H1 (cell line): ENCODE data around the gene DDX56.
"Not testable (repeated sequence)": the region's sequence is repeated elsewhere in the genome, so short reads cannot be mapped to it uniquely, and the experiment has no call there.

ENCODE experiments used
- BRCA1 ChIP-seq: IDR thresholded peaks from 2 replicates; pipeline ENCODE4 v1.6.1; 2012; ENCODE audit warnings: low read depth, low read length, improper control_type of control experiment
- CBX5 ChIP-seq: fragments of 300-800, 300-1000 bp; sonication (generic); IDR thresholded peaks from 2 replicates; pipeline ENCODE4 v1.7.1; 2016; ENCODE audit warnings: antibody characterized with exemption, low read length, low read depth
- POLR2AphosphoS5 ChIP-seq: IDR thresholded peaks from 2 replicates; pipeline ENCODE4 v1.6.1; 2011; ENCODE audit warnings: low read depth, low read length
- RAD21 ChIP-seq, 2 experiments: IDR thresholded peaks in 1 of 2; conservative IDR thresholded peaks in 1 of 2; 2 replicates each; pipeline ENCODE4 v1.6.1; 2011; ENCODE audit warnings: low read depth in 2 of 2, low read length in 2 of 2, improper control_type of control experiment in 1 of 2, inconsistent platforms in 1 of 2, mild to moderate bottlenecking in 1 of 2, moderate library complexity in 1 of 2
- TF ChIP-seq, protein P1 (sequence below): IDR thresholded peaks from 2 replicates; pipeline ENCODE4 v1.6.1; 2011; ENCODE audit warnings: low read length, improper control_type of control experiment
- TF ChIP-seq, protein P2 (sequence below): IDR thresholded peaks from 2 replicates; pipeline ENCODE4 v1.6.1; 2012; ENCODE audit warnings: inconsistent platforms

DNA sequence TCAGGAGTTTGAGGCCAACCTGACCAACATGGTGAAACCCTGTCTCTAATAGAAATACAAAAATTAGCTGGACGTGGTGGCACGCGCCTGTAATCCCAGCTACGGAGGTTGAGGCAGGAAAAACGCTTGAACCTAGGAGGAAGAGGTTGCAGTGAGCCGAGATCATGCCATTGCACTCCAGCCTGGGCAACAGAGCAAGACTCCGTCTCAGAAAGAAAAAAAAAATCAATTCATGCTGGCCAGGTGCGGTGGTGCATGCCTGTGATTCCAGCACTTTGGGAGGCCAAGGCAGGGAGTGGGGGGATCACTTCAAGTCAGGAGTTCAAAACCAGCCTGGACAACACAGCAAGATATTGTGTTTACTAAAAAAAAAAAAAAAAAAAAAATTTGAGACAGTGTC lies 23.5 kb upstream of the DDX56 start:
- TF ChIP-seq CBX5; RAD21 (IDR thresholded peaks at IDR 0.05 in 1 of 2, conservative IDR thresholded peaks at IDR 0.05 in 1 of 2; ENCODE audit: low read depth in 2 of 2, low read length in 2 of 2); POLR2AphosphoS5; BRCA1: not testable (repeated sequence)
- TF ChIP-seq, protein P1, sequence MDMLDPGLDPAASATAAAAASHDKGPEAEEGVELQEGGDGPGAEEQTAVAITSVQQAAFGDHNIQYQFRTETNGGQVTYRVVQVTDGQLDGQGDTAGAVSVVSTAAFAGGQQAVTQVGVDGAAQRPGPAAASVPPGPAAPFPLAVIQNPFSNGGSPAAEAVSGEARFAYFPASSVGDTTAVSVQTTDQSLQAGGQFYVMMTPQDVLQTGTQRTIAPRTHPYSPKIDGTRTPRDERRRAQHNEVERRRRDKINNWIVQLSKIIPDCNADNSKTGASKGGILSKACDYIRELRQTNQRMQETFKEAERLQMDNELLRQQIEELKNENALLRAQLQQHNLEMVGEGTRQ: not testable (repeated sequence)
- TF ChIP-seq, protein P2, sequence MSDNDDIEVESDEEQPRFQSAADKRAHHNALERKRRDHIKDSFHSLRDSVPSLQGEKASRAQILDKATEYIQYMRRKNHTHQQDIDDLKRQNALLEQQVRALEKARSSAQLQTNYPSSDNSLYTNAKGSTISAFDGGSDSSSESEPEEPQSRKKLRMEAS: not testable (repeated sequence)
